HepG2 (cell line): Measurements from ENCODE around the gene SYT8. TPM values are rescaled to one million over a fixed set of nuclear protein-coding genes. Genes with fewer than 3 reads are reported as not detected.
A peak's percentile ranks its signal among the peaks of the same experiment; 100 is the strongest.

Experiments used
- BRCA1 ChIP-seq: sonication (generic); formaldehyde crosslinking; IDR thresholded peaks from 2 replicates; pipeline ENCODE4 v1.4.0; 2020; ENCODE audit warnings: missing genetic modification reagents
- BRD4 ChIP-seq: sonication (generic); formaldehyde crosslinking; IDR thresholded peaks from 2 replicates; pipeline ENCODE4 v1.4.0; 2020; ENCODE audit warnings: missing genetic modification reagents
- GATAD1 ChIP-seq: IDR thresholded peaks from 2 replicates; pipeline ENCODE4 v1.6.1; 2016; ENCODE audit warnings: missing genetic modification reagents, missing compliant biosample characterization
- HDAC1 ChIP-seq: sonication (generic); formaldehyde crosslinking; IDR thresholded peaks from 2 replicates; pipeline ENCODE4 v1.5.1; 2020; ENCODE audit warnings: mild to moderate bottlenecking, missing genetic modification reagents
- HMG20B ChIP-seq: conservative IDR thresholded peaks from 2 replicates; pipeline ENCODE4 v1.6.1; 2016; ENCODE audit warnings: missing genetic modification reagents, missing compliant biosample characterization
- KDM2A ChIP-seq: sonication (generic); formaldehyde crosslinking; IDR thresholded peaks from 2 replicates; pipeline ENCODE4 v1.4.0; 2020; ENCODE audit warnings: low read depth, missing genetic modification reagents, borderline replicate concordance
- MED1 ChIP-seq: sonication (generic); formaldehyde crosslinking; IDR thresholded peaks from 2 replicates; pipeline ENCODE4 v1.4.0; 2020; ENCODE audit warnings: missing genetic modification reagents
- TBX3 ChIP-seq: fragments of 450-650 bp; IDR thresholded peaks from 2 replicates; pipeline ENCODE4 v1.6.1; 2017; ENCODE audit warnings: antibody characterized with exemption, mild to moderate bottlenecking, inconsistent platforms, borderline replicate concordance
- TP53 ChIP-seq: sonication (generic); formaldehyde crosslinking; conservative IDR thresholded peaks from 2 replicates; pipeline ENCODE4 v1.4.0; 2020; ENCODE audit warnings: missing genetic modification reagents
- WIZ ChIP-seq: sonication (generic); formaldehyde crosslinking; IDR thresholded peaks from 2 replicates; pipeline ENCODE4 v1.5.1; 2020; ENCODE audit warnings: mild to moderate bottlenecking, missing genetic modification reagents
- ZFX ChIP-seq: sonication (generic); formaldehyde crosslinking; IDR thresholded peaks from 2 replicates; pipeline ENCODE4 v1.4.0; 2020; ENCODE audit warnings: mild to moderate bottlenecking, low read depth, missing genetic modification reagents, moderate library complexity
- ZMAT3 ChIP-seq: sonication (generic); formaldehyde crosslinking; conservative IDR thresholded peaks from 2 replicates; pipeline ENCODE4 v1.7.0; 2021; ENCODE audit warnings: missing genetic modification reagents
- ZNF598 ChIP-seq: sonication (generic); formaldehyde crosslinking; IDR thresholded peaks from 2 replicates; pipeline ENCODE4 v1.5.1; 2020; ENCODE audit warnings: mild to moderate bottlenecking, missing genetic modification reagents, borderline replicate concordance
- ZSCAN25 ChIP-seq: sonication (generic); formaldehyde crosslinking; IDR thresholded peaks from 2 replicates; pipeline ENCODE4 v1.8.0; 2022; ENCODE audit warnings: mild to moderate bottlenecking, missing genetic modification reagents
- polyA plus RNA-seq, 8 experiments: library from polyadenylated mRNA; depleted of rRNA in 3 of 8; stranded (reverse) in 7 of 8; unstranded in 1 of 8; fragments of >200 nt; fragmentation: Illumina TruSeq in 4 of 8; extraction: Trizol in 4 of 8; gene quantifications; 2 replicates each; pipeline versions ENCODE4 v1.2.1 to v1.2.3, GENCODE V29; 2011 to 2016; ENCODE audit warnings: low read depth in 4 of 8, missing spikeins in 1 of 8, mixed read lengths in 1 of 8; ENCODE audit not compliant: insufficient read depth in 1 of 8
- total RNA-seq, 5 experiments: library from RNA; depleted of rRNA; stranded (reverse); fragments of >200 nt; fragmentation: Illumina TruSeq; extraction: Trizol; gene quantifications; 2 replicates each; pipeline ENCODE4 v1.2.3, GENCODE V29; 2016; ENCODE audit warnings: low read depth in 1 of 5
- TF ChIP-seq, protein P1 (sequence below): sonication (generic); formaldehyde crosslinking; IDR thresholded peaks from 2 replicates; pipeline ENCODE4 v1.5.0; 2020; ENCODE audit warnings: mild to moderate bottlenecking, missing genetic modification reagents, borderline replicate concordance
- TF ChIP-seq, protein P2 (sequence below): sonication (generic); formaldehyde crosslinking; IDR thresholded peaks from 2 replicates; pipeline ENCODE4 v1.4.0; 2020; ENCODE audit warnings: missing genetic modification reagents, low read depth, mild to moderate bottlenecking, borderline replicate concordance
- TF ChIP-seq, protein P3 (sequence below): sonication (generic); formaldehyde crosslinking; IDR thresholded peaks from 2 replicates; pipeline ENCODE4 v1.8.0; 2023; ENCODE audit warnings: mild to moderate bottlenecking, missing genetic modification reagents
- TF ChIP-seq, protein P4 (sequence below): sonication (generic); formaldehyde crosslinking; IDR thresholded peaks from 2 replicates; pipeline ENCODE4 v1.4.0; 2020; ENCODE audit warnings: missing genetic modification reagents

The SYT8 gene
- total and polyA plus RNA-seq, 2 of the 13 experiments (the other 11 are each of a cell fraction or from before 2014, with no cell fraction given): 0.60 to 2.3 TPM

DNA sequence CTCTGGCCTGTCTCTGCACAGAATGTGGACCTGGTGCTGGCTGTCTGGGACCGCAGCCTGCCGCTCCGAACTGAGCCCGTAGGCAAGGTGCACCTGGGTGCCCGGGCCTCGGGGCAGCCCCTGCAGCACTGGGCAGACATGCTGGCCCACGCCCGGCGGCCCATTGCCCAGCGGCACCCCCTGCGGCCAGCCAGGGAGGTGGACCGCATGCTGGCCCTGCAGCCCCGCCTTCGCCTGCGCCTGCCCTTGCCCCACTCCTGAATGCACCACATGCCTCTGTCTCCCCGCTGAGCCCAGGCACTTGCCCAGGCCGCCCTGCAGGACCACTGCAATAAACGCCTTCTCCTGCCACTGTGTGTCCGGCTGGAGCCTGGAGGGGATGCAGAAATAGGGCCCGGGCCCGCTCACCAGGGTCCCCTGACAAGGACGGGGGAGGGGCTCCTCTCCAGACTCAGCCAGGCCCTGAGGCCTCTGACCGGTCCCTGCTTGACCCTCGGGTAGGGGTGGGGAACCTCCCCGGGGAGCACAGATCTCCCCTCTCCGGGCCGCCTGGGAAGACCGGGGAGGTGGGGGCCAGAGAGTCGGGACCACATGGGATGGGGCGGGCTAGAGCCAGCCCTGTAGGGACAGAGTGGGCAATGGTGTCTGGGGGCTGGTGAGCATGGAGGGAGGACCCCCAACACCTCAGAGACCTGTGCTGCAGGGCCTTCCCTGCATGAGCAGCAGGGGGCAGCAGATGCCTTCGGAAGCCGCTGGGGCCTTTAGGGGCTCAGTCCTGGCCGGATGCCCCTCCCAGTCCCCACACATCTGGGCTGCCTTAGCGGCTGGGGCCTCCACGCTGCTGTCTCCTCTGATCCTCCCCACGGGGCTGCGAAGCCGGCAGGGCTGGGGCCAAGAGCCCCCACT, 2.6 kb downstream of the SYT8 start (continued):
- TF ChIP-seq, protein P1, sequence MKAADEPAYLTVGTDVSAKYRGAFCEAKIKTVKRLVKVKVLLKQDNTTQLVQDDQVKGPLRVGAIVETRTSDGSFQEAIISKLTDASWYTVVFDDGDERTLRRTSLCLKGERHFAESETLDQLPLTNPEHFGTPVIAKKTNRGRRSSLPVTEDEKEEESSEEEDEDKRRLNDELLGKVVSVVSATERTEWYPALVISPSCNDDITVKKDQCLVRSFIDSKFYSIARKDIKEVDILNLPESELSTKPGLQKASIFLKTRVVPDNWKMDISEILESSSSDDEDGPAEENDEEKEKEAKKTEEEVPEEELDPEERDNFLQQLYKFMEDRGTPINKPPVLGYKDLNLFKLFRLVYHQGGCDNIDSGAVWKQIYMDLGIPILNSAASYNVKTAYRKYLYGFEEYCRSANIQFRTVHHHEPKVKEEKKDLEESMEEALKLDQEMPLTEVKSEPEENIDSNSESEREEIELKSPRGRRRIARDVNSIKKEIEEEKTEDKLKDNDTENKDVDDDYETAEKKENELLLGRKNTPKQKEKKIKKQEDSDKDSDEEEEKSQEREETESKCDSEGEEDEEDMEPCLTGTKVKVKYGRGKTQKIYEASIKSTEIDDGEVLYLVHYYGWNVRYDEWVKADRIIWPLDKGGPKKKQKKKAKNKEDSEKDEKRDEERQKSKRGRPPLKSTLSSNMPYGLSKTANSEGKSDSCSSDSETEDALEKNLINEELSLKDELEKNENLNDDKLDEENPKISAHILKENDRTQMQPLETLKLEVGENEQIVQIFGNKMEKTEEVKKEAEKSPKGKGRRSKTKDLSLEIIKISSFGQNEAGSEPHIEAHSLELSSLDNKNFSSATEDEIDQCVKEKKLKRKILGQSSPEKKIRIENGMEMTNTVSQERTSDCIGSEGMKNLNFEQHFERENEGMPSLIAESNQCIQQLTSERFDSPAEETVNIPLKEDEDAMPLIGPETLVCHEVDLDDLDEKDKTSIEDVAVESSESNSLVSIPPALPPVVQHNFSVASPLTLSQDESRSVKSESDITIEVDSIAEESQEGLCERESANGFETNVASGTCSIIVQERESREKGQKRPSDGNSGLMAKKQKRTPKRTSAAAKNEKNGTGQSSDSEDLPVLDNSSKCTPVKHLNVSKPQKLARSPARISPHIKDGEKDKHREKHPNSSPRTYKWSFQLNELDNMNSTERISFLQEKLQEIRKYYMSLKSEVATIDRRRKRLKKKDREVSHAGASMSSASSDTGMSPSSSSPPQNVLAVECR (CRISPR knock-in tag): peak; percentile 43; the same call in 1 of the 2 replicates
- no peak for TF ChIP-seq HMG20B (CRISPR knock-in tag)
- TF ChIP-seq, protein P2, sequence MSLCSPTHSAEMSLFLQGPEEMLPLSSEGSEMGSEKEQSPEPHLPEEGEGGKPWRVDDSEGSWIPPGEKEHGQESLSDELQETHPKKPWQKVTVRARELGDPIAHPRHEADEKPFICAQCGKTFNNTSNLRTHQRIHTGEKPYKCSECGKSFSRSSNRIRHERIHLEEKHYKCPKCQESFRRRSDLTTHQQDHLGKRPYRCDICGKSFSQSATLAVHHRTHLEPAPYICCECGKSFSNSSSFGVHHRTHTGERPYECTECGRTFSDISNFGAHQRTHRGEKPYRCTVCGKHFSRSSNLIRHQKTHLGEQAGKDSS: 0 out of 2 replicates have a peak, but pooled peaks have one; percentile 69
- TF ChIP-seq ZMAT3 (CRISPR knock-in tag): no peak
- TF ChIP-seq ZNF598 (CRISPR knock-in tag): 0 out of 2 replicates have a peak, but pooled peaks have one; percentile 26
- TF ChIP-seq, protein P3, sequence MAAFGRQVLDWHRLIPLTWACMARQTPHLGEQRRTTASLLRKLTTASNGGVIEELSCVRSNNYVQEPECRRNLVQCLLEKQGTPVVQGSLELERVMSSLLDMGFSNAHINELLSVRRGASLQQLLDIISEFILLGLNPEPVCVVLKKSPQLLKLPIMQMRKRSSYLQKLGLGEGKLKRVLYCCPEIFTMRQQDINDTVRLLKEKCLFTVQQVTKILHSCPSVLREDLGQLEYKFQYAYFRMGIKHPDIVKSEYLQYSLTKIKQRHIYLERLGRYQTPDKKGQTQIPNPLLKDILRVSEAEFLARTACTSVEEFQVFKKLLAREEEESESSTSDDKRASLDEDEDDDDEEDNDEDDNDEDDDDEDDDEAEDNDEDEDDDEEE (CRISPR knock-in tag): 0 out of 2 replicates have a peak, but pooled peaks have one; percentile 16
- TF ChIP-seq BRD4 (CRISPR knock-in tag): 0 out of 2 replicates have a peak, but pooled peaks have one; percentile 3
- TF ChIP-seq ZSCAN25 (CRISPR knock-in tag): peak; percentile 83
- TF ChIP-seq KDM2A (CRISPR knock-in tag): peak; percentile 85
- no peak for TF ChIP-seq GATAD1 (CRISPR knock-in tag)
- TF ChIP-seq TP53 (CRISPR knock-in tag): no peak
- TF ChIP-seq WIZ: no peak
- TF ChIP-seq BRCA1 (CRISPR knock-in tag): no peak
- TF ChIP-seq MED1 (CRISPR knock-in tag): peak; percentile 58
- TF ChIP-seq, protein P4, sequence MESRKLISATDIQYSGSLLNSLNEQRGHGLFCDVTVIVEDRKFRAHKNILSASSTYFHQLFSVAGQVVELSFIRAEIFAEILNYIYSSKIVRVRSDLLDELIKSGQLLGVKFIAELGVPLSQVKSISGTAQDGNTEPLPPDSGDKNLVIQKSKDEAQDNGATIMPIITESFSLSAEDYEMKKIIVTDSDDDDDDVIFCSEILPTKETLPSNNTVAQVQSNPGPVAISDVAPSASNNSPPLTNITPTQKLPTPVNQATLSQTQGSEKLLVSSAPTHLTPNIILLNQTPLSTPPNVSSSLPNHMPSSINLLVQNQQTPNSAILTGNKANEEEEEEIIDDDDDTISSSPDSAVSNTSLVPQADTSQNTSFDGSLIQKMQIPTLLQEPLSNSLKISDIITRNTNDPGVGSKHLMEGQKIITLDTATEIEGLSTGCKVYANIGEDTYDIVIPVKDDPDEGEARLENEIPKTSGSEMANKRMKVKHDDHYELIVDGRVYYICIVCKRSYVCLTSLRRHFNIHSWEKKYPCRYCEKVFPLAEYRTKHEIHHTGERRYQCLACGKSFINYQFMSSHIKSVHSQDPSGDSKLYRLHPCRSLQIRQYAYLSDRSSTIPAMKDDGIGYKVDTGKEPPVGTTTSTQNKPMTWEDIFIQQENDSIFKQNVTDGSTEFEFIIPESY: peak; percentile 53; the same call in 1 of the 2 replicates
- no peak for TF ChIP-seq TBX3
- TF ChIP-seq HDAC1: peak; percentile 45
- peak; percentile 78 for TF ChIP-seq ZFX
